GM21528 (cell line): ENCODE measurements around the gene ERBB3.

Experiments
- ATAC-seq: cut with Tn5 transposase; IDR thresholded peaks from one replicate; pipeline ENCODE4 v1.9.1; 2021; ENCODE audit warnings: mild to moderate bottlenecking, moderate library complexity; ENCODE audit not compliant: unreplicated experiment, low FRiP score

ERBB3 gene

GRCh38 chr12:56078931-56079722 lies 838 bp upstream of the ERBB3 start:
- ATAC-seq, result no peak

GRCh38 chr12:56080556-56081138 lies 682 bp downstream of the ERBB3 start:
- no peak for ATAC-seq

- ATAC-seq, result no peak
These were observed 1.7 kb downstream of the ERBB3 start for GRCh38 chr12:56081393-56082347.

GRCh38 chr12:56082382-56082781 lies 2.4 kb downstream of the ERBB3 start:
- ATAC-seq, result no peak

GRCh38 chr12:56082967-56083366 lies 3.0 kb downstream of the ERBB3 start:
- no peak for ATAC-seq

GRCh38 chr12:56084958-56085543 lies 5.1 kb downstream of the ERBB3 start:
- no peak for ATAC-seq

GRCh38 chr12:56086096-56086495 lies 6.1 kb downstream of the ERBB3 start:
- ATAC-seq, result no peak

GRCh38 chr12:56086608-56087007 lies 6.6 kb downstream of the ERBB3 start:
- ATAC-seq, result no peak

- no peak for ATAC-seq
These were observed 7.3 kb downstream of the ERBB3 start for GRCh38 chr12:56087220-56087619.

GRCh38 chr12:56097738-56098137 lies 17.8 kb downstream of the ERBB3 start:
- ATAC-seq, result no peak

- ATAC-seq, result no peak
These were observed 18.6 kb downstream of the ERBB3 start for GRCh38 chr12:56098592-56098991.

GRCh38 chr12:56099787-56100186 lies 19.8 kb downstream of the ERBB3 start:
- no peak for ATAC-seq

GRCh38 chr12:56101045-56101444 lies 21.1 kb downstream of the ERBB3 start:
- ATAC-seq, result no peak

- ATAC-seq, result no peak
These were observed 22.7 kb downstream of the ERBB3 start for GRCh38 chr12:56102683-56103065.

GRCh38 chr12:56103066-56103711 lies 23.2 kb downstream of the ERBB3 start:
- ATAC-seq, result no peak

- ATAC-seq, result peak; percentile 14
These were observed 23.8 kb downstream of the ERBB3 start for GRCh38 chr12:56103823-56104108.

GRCh38 chr12:56104109-56104814 lies 24.3 kb downstream of the ERBB3 start, which contains the start of gene PA2G4:
TSS of gene PA2G4 (plus strand) at chr12:56104559. CDS start at chr12:56104738, 179 bp downstream.
- ATAC-seq, result peak; percentile 91

GRCh38 chr12:56104815-56105608 lies 25.0 kb downstream of the ERBB3 start:
- ATAC-seq, result peak; percentile 31

GRCh38 chr12:56105609-56105902 lies 25.6 kb downstream of the ERBB3 start:
- ATAC-seq, result no peak
